ENCODE results near the gene TEAD1. TPM values are rescaled to one million over a fixed set of nuclear protein-coding genes. Genes with fewer than 3 reads are reported as not detected.

TEAD1 gene
- total RNA-seq, 2 donors from 2014 or later: 47.9 to 87.0 TPM

DNA sequence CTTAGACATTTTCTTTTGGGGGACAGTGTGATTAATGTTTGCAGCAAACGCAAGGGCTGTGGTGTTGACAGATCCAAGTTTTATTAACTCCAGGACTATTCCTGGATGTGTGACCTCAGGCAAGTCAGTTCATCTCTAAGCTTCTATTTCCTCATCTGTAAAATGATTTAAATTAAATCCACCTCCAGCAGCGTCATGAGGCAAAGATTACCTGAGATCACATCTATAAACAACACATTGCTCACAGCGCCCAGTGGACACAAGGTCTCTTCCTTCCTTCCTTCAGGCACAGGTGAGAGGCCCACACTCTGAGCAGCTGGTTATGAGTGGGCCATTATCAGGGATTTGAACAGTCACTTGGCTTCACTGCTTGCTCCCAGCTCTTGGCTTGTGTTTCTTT lies 223.6 kb downstream of the TEAD1 start:
- WGBS: 31% methylated on average over 3 of the region's 3 CpGs
- no peaks in the 10 kb centered on the region for H3K9me3 ChIP-seq
- intact Hi-C loops (cut with DNase I): loop anchor here (2.0 kb wide), 1 partner anchor 485 kb away; no protein-coding TSS in a partner anchor

DNA sequence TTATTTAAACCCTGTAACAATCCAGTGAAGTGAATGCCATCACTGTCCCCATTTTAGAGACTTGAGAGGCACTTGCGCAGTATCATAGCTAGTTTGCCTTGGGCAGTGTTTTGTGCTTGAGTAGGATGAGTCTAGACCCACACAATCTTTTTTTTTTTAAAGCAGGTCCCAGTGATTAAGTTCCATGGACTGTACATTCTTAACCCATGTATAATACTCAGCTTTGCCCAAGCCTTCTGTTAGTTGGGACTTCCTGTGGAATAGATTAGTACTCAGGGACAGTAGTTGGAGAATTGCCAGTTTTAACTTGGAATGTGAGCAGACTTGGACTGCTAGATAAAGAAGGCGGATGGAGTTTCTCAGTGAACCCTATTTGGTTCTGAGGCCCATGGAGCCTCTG lies 226.3 kb downstream of the TEAD1 start:
- WGBS: 93% methylated on average over 2 of the region's 2 CpGs
- intact Hi-C loops (cut with DNase I): no loop called here
- TF ChIP-seq, protein P1, sequence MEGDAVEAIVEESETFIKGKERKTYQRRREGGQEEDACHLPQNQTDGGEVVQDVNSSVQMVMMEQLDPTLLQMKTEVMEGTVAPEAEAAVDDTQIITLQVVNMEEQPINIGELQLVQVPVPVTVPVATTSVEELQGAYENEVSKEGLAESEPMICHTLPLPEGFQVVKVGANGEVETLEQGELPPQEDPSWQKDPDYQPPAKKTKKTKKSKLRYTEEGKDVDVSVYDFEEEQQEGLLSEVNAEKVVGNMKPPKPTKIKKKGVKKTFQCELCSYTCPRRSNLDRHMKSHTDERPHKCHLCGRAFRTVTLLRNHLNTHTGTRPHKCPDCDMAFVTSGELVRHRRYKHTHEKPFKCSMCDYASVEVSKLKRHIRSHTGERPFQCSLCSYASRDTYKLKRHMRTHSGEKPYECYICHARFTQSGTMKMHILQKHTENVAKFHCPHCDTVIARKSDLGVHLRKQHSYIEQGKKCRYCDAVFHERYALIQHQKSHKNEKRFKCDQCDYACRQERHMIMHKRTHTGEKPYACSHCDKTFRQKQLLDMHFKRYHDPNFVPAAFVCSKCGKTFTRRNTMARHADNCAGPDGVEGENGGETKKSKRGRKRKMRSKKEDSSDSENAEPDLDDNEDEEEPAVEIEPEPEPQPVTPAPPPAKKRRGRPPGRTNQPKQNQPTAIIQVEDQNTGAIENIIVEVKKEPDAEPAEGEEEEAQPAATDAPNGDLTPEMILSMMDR (IDR thresholded peaks at IDR 0.05): no peak
- TF ChIP-seq POLR2A (IDR thresholded peaks at IDR 0.05) (no peak), POLR2AphosphoS5 (IDR thresholded peaks at IDR 0.05) (no peak)
- Histone ChIP-seq H3K4me3 (no peak overlapping the region), H3K36me3 (peaks cover 0 to 10% of the 10 kb centered on the region in 2 donors), H3K27me3 (replicated peaks; ENCODE audit: insufficient read depth) (no peaks in the 10 kb centered on the region), H3K27ac (no peak overlapping the region), H3K9me3 (no peaks in the 10 kb centered on the region), H3K4me1 (replicated peaks) (no peaks in the 10 kb centered on the region)
- no peak for DNase-seq (ENCODE audit: low spot score)

More for the DNA sequence above, 223.6 kb downstream of the TEAD1 start:
- TF ChIP-seq POLR2AphosphoS5 (IDR thresholded peaks at IDR 0.05) (no peak), POLR2A (IDR thresholded peaks at IDR 0.05) (no peak)
- TF ChIP-seq, protein P1 (IDR thresholded peaks at IDR 0.05): no peak
- H3K4me3 ChIP-seq: no peak overlapping the region
- no peaks in the 10 kb centered on the region for H3K27me3 ChIP-seq (replicated peaks; ENCODE audit: insufficient read depth)
- no peak for DNase-seq (ENCODE audit: low spot score)
- H3K4me1 ChIP-seq (replicated peaks): no peaks in the 10 kb centered on the region
- H3K27ac ChIP-seq: no peak overlapping the region
- H3K36me3 ChIP-seq: peaks cover 0 to 9% of the 10 kb centered on the region in 2 donors

DNA sequence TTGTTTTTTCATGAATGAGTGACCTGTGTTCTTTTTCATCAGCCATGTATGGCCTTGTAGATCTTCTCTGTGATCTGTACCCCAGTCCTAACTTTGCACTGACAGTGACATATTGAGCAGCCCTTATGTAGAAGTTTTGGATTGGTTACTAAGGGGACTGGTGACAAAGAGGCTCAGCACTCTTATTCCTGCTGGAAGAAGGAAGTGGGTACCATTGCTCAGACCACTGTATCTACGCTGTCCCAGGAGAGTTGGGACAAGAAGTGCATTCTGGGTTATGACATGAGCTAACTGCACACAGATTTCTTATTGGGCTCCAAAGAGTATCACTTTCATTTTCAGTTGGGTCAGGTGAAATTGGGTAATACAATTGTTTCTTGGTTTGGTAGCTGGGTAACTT lies 227.1 kb downstream of the TEAD1 start:
- no peak for TF ChIP-seq POLR2AphosphoS5 (IDR thresholded peaks at IDR 0.05)
- TF ChIP-seq, protein P1 (IDR thresholded peaks at IDR 0.05): no peak
- no peaks in the 10 kb centered on the region for H3K4me1 ChIP-seq (replicated peaks)
- H3K4me3 ChIP-seq: no peak overlapping the region
- no peak for DNase-seq (ENCODE audit: low spot score)
- intact Hi-C loops (cut with DNase I): no loop called here
- peaks cover 0 to 10% of the 10 kb centered on the region in 2 donors for H3K36me3 ChIP-seq
- H3K27ac ChIP-seq: no peak overlapping the region
- no peaks in the 10 kb centered on the region for H3K27me3 ChIP-seq (replicated peaks; ENCODE audit: insufficient read depth)
- WGBS: 100% methylated on average over 1 of the region's 1 CpG
- no peaks in the 10 kb centered on the region for H3K9me3 ChIP-seq

DNA sequence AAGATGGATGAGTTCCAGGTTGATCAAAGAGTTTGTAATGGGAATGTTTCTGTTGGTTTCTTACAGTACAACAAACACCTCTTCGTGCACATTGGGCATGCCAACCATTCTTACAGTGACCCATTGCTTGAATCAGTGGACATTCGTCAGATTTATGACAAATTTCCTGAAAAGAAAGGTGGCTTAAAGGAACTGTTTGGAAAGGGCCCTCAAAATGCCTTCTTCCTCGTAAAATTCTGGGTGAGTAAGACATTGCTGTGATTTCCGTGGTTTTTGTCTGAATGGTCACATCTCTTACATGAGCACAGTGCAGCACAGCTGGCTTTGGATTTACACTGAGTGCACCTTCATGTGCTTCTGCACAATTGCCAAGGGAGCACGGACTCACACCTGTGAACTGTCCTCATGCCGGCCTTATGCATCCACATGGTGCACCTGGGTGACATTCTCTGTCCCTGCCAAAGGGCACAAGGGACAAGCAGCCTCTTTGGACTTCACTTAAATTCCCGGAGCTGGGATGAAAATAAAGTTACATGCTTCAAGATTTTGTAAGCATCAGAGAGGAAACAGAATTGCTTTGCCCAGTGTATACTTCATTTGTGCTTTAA lies 227.8 kb downstream of the TEAD1 start:
- Histone ChIP-seq H3K27ac (no peak overlapping the region), H3K27me3 (replicated peaks; ENCODE audit: insufficient read depth) (no peaks in the 10 kb centered on the region), H3K4me3 (no peak overlapping the region), H3K4me1 (replicated peaks) (no peaks in the 10 kb centered on the region), H3K36me3 (peaks cover 0 to 10% of the 10 kb centered on the region in 2 donors), H3K9me3 (no peaks in the 10 kb centered on the region)
- intact Hi-C loops (cut with DNase I): no loop called here
- no peak for DNase-seq (ENCODE audit: low spot score)
- 76% methylated on average over 7 of the region's 7 CpGs for WGBS
- TF ChIP-seq POLR2AphosphoS5 (IDR thresholded peaks at IDR 0.05) (no peak), POLR2A (IDR thresholded peaks at IDR 0.05) (no peak)
- TF ChIP-seq, protein P1 (IDR thresholded peaks at IDR 0.05): no peak

DNA sequence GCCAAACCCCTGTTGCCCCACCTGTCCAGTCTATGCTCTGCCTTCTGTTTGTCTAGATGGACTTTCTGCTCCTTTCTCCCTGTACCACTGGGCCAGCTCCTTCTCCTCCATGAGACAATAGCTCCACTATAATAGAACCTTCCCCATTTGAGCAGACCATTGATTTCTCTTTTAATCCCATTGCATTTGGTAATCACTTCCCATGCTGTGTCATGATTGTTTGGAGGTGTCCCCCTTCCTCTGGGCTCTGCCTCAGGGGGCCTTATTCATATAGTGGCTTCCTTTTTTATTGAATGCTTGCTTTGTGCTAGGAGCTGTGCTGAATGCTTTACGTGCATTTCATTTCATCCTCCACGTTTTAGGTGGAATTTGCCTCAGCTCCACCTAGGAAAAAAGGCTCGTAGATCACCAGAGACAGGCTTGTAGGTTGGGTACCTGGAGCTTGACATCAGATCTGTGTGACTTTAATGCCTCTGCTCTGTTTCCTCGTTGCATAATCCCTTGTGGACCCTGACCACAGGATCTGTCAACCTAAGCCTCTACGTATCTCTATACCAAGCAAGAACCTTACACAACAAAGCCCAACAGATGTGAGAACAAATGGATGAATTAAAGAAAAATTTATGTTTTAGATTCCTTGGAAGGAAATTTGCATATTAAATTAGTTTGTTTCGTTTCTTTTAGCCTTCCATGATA lies 228.7 kb downstream of the TEAD1 start:
- TF ChIP-seq POLR2A (IDR thresholded peaks at IDR 0.05) (no peak), POLR2AphosphoS5 (IDR thresholded peaks at IDR 0.05) (no peak)
- TF ChIP-seq, protein P1 (IDR thresholded peaks at IDR 0.05): no peak
- Histone ChIP-seq H3K27me3 (replicated peaks; ENCODE audit: insufficient read depth) (no peaks in the 10 kb centered on the region), H3K27ac (no peak overlapping the region), H3K36me3 (peaks cover 0 to 10% of the 10 kb centered on the region in 2 donors), H3K9me3 (no peaks in the 10 kb centered on the region), H3K4me3 (no peak overlapping the region), H3K4me1 (replicated peaks) (no peaks in the 10 kb centered on the region)
- intact Hi-C loops (cut with DNase I): no loop called here
- DNase-seq (ENCODE audit: low spot score): no peak
- WGBS: 86% methylated on average over 6 of the region's 6 CpGs
